ENCODE data around the gene PNPLA8.

PNPLA8 gene

DNA sequence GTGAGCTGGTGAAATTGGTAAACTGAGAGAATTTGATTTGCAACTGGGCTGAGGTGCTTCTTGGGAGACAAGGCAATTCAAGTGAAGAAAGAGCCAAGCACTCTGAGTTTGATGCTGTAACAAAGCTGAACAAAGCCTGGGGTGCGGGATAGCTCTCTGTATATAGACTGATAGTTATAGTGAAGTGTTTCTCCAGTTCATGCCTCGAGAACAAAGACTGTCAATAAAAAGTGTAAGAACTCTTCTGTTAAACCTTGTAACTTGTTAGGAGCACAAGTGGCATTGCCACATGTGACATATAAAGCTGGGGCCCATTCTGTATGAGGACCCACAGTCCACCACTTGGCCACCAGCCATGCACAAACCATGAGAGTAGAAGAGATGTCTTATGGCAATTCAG, 11.3 kb upstream of the PNPLA8 start:
- Histone ChIP-seq H3K9me3 (ENCODE audit: control insufficient read depth, low read length) (no peaks in the 10 kb centered on the region), H3K4me3 (ENCODE audit: low read depth, low read length) (no peak overlapping the region), H3K9ac (no peak overlapping the region), H3K27me3 (ENCODE audit: control insufficient read depth, insufficient read depth, low read length) (no peaks in the 10 kb centered on the region), H3K27ac (no peak overlapping the region), H3K36me3 (ENCODE audit: control insufficient read depth, insufficient read depth, low read length) (no peaks in the 10 kb centered on the region), H2AFZ (no peak overlapping the region), H3K4me2 (ENCODE audit: low read length) (no peak overlapping the region), H3K79me2 (no peaks in the 10 kb centered on the region), H3K4me1 (no peaks in the 10 kb centered on the region)
- no peak for TF ChIP-seq CTCF (IDR thresholded peaks at IDR 0.05)

DNA sequence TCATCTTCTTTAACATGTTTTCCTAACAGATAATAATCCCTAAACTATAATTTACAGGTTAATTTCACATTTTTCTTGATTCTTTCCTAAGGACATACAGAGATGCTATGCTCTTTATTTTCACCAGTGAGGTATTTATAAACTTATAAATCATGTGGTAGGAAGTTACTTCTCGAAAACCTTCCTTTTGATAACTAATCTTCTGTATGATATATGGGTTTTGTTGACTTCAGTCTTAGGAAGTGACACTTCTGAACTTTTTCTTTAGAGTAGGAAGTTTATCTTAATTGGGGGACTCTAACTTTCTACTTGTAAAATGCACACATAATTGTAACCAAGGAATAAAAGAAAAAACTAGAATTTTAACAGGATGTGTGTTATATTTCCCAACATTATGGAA, 9.8 kb upstream of the PNPLA8 start:
- no peaks in the 10 kb centered on the region for H3K36me3 ChIP-seq (ENCODE audit: control insufficient read depth, insufficient read depth, low read length)
- no peak overlapping the region for H3K27ac ChIP-seq
- no peaks in the 10 kb centered on the region for H3K4me1 ChIP-seq
- H3K27me3 ChIP-seq (ENCODE audit: control insufficient read depth, insufficient read depth, low read length): no peaks in the 10 kb centered on the region
- no peak overlapping the region for H3K9ac ChIP-seq
- no peak overlapping the region for H3K4me3 ChIP-seq (ENCODE audit: low read depth, low read length)
- H3K9me3 ChIP-seq (ENCODE audit: control insufficient read depth, low read length): no peaks in the 10 kb centered on the region
- H3K79me2 ChIP-seq: no peaks in the 10 kb centered on the region
- TF ChIP-seq CTCF (IDR thresholded peaks at IDR 0.05): no peak
- no peak overlapping the region for H2AFZ ChIP-seq
- H3K4me2 ChIP-seq (ENCODE audit: low read length): no peak overlapping the region

DNA sequence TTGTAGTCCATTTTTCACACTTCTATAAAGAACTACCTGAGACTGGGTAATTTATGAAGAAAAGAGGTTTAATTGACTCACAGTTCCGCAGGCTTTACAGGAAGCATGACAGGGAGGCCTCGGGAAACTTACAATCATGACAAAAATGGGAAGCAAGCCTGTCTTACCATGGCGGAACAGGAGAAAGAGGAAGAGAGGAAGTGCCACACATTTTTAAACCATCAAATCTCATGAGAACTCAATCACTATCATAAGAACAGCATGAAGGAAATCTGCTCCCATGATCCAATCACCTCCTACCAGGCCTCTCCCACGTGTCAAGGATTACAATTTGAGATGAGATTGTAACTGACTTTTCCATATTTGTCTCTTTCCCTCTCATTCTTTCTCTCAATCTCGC, 9.3 kb upstream of the PNPLA8 start:
- no peak overlapping the region for H2AFZ ChIP-seq
- H3K4me3 ChIP-seq (ENCODE audit: low read depth, low read length): no peak overlapping the region
- no peak for TF ChIP-seq CTCF (IDR thresholded peaks at IDR 0.05)
- no peaks in the 10 kb centered on the region for H3K79me2 ChIP-seq
- no peak overlapping the region for H3K4me2 ChIP-seq (ENCODE audit: low read length)
- no peaks in the 10 kb centered on the region for H3K27me3 ChIP-seq (ENCODE audit: control insufficient read depth, insufficient read depth, low read length)
- H3K4me1 ChIP-seq: no peaks in the 10 kb centered on the region
- H3K27ac ChIP-seq: no peak overlapping the region
- H3K9ac ChIP-seq: no peak overlapping the region
- no peaks in the 10 kb centered on the region for H3K36me3 ChIP-seq (ENCODE audit: control insufficient read depth, insufficient read depth, low read length)
- no peaks in the 10 kb centered on the region for H3K9me3 ChIP-seq (ENCODE audit: control insufficient read depth, low read length)

DNA sequence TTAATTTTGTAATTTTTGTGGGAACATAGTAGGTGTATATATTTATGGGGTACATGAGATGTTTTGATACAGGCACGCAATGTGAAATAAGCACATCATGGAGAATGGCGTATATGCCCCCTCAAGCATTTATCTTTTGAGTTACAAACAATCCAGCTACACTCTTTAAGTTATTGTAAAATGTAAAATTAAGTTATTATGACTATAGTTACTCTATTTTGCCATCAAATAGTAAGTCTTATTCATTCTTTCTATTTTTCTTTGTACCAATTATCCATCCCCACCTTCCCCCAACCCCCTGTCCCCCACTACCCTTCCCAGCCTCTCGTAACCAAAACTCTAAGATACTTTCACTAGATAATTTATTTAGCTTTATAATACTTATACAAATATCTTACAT, 7.8 kb upstream of the PNPLA8 start:
- Histone ChIP-seq H3K27me3 (ENCODE audit: control insufficient read depth, insufficient read depth, low read length) (no peaks in the 10 kb centered on the region), H3K4me3 (ENCODE audit: low read depth, low read length) (no peak overlapping the region), H3K9ac (no peak overlapping the region), H3K36me3 (ENCODE audit: control insufficient read depth, insufficient read depth, low read length) (no peaks in the 10 kb centered on the region), H3K4me2 (ENCODE audit: low read length) (no peak overlapping the region), H2AFZ (no peak overlapping the region), H3K4me1 (peaks cover 8% of the 10 kb centered on the region), H3K9me3 (ENCODE audit: control insufficient read depth, low read length) (no peaks in the 10 kb centered on the region), H3K79me2 (no peaks in the 10 kb centered on the region), H3K27ac (no peak overlapping the region)
- no peak for TF ChIP-seq CTCF (IDR thresholded peaks at IDR 0.05)

- peak overlapping the region; percentile 86 for H2AFZ ChIP-seq
- peak overlapping the region; percentile 66 for H3K4me2 ChIP-seq (ENCODE audit: low read length)
- peak overlapping the region; percentile 87 for H3K27ac ChIP-seq
Measured at GRCh38 chr7:108529341-108529740, 3.4 kb upstream of the PNPLA8 start.

More at GRCh38 chr7:108529341-108529740, 3.4 kb upstream of the PNPLA8 start:
- Histone ChIP-seq H3K4me3 (ENCODE audit: low read depth, low read length) (peak overlapping the region; percentile 42), H3K36me3 (ENCODE audit: control insufficient read depth, insufficient read depth, low read length) (no peaks in the 10 kb centered on the region), H3K4me1 (peaks cover 13% of the 10 kb centered on the region), H3K79me2 (peaks cover 4% of the 10 kb centered on the region), H3K27me3 (ENCODE audit: control insufficient read depth, insufficient read depth, low read length) (no peaks in the 10 kb centered on the region), H3K9ac (no peak overlapping the region), H3K9me3 (ENCODE audit: control insufficient read depth, low read length) (no peaks in the 10 kb centered on the region)
- TF ChIP-seq CTCF (IDR thresholded peaks at IDR 0.05): no peak

All from parathyroid adenoma (tissue), 2 donors.